Progenitor cell of endocrine pancreas (in vitro differentiated cells): ENCODE results near the gene MCTP2. TPM values are rescaled to one million over a fixed set of nuclear protein-coding genes. Genes with fewer than 3 reads are reported as not detected.

Experiments
- DNase-seq: peaks from one replicate; pipeline ENCODE4 v3.0.0; 2021; ENCODE audit warnings: low spot score; ENCODE audit not compliant: unreplicated experiment
- H3K27ac Mint-ChIP-seq: 2 replicates; pipeline ENCODE4 v1.8.0; 2021; ENCODE audit warnings: mild to moderate bottlenecking, moderate library complexity, mixed read lengths
- H3K27me3 Mint-ChIP-seq: 2 replicates; pipeline ENCODE4 v1.8.0; 2021; ENCODE audit warnings: mixed read lengths
- H3K36me3 Mint-ChIP-seq: 2 replicates; pipeline ENCODE4 v1.8.0; 2022; ENCODE audit warnings: mixed read lengths; ENCODE audit not compliant: insufficient read depth
- H3K4me1 Mint-ChIP-seq: 2 replicates; pipeline ENCODE4 v1.8.0; 2021; ENCODE audit warnings: low read depth, mixed read lengths
- H3K4me3 Mint-ChIP-seq: 2 replicates; pipeline ENCODE4 v1.8.0; 2021; ENCODE audit warnings: low read depth, mild to moderate bottlenecking, moderate library complexity, mixed read lengths
- H3K9me3 Mint-ChIP-seq: 2 replicates; pipeline ENCODE4 v1.8.0; 2021; ENCODE audit warnings: low read depth, mixed read lengths
- total RNA-seq: library from RNA; stranded (reverse); gene quantifications from 2 replicates; pipeline ENCODE4 v1.2.1, GENCODE V29; 2021
- TF ChIP-seq, protein P1 (sequence below): fragments of 200-600 bp; sonication (generic); IDR thresholded peaks from one replicate; pipeline ENCODE4 v1.5.0; 2021; ENCODE audit warnings: antibody characterized with exemption, mild to moderate bottlenecking; ENCODE audit not compliant: unreplicated experiment

The MCTP2 gene
- total RNA-seq, 1 donor from 2014 or later, result 2.6 TPM

DNA sequence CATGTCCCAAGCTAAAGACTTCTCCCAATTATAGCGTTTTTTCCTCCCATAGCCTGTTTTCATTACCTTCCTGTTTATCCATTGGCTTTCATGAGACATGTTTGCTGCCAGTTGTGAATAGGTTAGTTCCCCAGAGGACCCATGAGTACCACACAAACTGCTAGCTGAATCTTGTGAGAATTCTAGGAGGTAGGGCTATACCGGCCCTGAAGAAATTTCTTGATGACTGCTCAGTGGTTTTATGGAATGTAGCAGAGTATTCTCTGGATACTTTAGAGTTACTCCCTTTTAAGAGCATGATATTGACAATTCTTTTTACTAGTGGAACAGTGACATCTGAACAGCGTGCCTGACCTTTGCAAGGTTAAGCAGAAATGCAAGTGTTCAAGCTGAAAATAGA, 210.4 kb downstream of the MCTP2 start:
- H3K4me3 Mint-ChIP-seq, result no peak overlapping the region
- H3K27me3 Mint-ChIP-seq, result no peaks in the 10 kb centered on the region
- H3K36me3 Mint-ChIP-seq, result no peaks in the 10 kb centered on the region
- TF ChIP-seq, protein P1, sequence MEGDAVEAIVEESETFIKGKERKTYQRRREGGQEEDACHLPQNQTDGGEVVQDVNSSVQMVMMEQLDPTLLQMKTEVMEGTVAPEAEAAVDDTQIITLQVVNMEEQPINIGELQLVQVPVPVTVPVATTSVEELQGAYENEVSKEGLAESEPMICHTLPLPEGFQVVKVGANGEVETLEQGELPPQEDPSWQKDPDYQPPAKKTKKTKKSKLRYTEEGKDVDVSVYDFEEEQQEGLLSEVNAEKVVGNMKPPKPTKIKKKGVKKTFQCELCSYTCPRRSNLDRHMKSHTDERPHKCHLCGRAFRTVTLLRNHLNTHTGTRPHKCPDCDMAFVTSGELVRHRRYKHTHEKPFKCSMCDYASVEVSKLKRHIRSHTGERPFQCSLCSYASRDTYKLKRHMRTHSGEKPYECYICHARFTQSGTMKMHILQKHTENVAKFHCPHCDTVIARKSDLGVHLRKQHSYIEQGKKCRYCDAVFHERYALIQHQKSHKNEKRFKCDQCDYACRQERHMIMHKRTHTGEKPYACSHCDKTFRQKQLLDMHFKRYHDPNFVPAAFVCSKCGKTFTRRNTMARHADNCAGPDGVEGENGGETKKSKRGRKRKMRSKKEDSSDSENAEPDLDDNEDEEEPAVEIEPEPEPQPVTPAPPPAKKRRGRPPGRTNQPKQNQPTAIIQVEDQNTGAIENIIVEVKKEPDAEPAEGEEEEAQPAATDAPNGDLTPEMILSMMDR, result no peak
- no peaks in the 10 kb centered on the region for H3K4me1 Mint-ChIP-seq
- H3K27ac Mint-ChIP-seq, result no peak overlapping the region
- no peak for DNase-seq
- no peaks in the 10 kb centered on the region for H3K9me3 Mint-ChIP-seq

DNA sequence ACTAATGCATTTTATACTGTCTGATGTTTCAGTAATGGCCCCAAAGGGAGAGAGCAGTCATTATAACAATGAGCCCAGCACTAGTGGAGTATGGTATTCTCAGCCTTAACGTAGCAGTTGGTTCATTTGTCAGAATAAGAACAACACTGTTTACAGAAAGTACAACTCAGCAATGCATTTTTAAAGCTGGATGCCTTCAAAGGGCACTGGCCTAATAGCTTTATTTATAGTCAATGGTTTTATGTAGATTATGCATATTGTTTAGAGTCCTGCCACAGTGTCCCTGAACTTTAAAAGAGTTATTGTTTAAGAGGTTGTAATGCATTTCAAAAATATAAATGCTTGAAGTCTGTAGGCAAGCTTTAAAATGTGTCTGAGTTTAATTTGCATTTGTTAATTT, 211.1 kb downstream of the MCTP2 start:
- TF ChIP-seq, protein P1, result no peak
- DNase-seq, result no peak
- Mint-ChIP-seq H3K27me3 (no peaks in the 10 kb centered on the region), H3K27ac (no peak overlapping the region), H3K4me3 (no peak overlapping the region), H3K9me3 (no peaks in the 10 kb centered on the region), H3K4me1 (no peaks in the 10 kb centered on the region), H3K36me3 (no peaks in the 10 kb centered on the region)

DNA sequence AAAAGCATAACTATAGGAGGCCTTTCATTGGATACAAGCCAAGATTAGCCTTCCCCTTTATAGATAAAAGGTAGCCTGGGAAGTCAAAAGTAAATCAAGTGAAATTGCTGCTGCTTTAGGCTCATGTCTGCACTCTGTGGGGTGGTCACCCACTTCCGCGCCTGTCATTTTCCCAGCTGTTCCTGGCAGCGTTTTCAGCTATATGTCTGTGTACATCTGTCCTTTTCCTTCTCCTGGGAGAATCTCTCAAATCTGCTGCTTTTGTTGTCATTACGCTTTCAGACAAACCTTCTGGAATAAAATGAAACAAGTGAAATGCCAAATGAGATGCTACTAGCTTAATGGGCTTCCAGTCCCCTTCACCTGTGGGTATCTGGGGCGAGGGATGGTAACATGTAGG, 211.8 kb downstream of the MCTP2 start:
- Mint-ChIP-seq H3K9me3 (no peaks in the 10 kb centered on the region), H3K27me3 (no peaks in the 10 kb centered on the region), H3K36me3 (no peaks in the 10 kb centered on the region), H3K4me3 (no peak overlapping the region), H3K27ac (no peak overlapping the region), H3K4me1 (no peaks in the 10 kb centered on the region)
- TF ChIP-seq, protein P1, result no peak
- no peak for DNase-seq

DNA sequence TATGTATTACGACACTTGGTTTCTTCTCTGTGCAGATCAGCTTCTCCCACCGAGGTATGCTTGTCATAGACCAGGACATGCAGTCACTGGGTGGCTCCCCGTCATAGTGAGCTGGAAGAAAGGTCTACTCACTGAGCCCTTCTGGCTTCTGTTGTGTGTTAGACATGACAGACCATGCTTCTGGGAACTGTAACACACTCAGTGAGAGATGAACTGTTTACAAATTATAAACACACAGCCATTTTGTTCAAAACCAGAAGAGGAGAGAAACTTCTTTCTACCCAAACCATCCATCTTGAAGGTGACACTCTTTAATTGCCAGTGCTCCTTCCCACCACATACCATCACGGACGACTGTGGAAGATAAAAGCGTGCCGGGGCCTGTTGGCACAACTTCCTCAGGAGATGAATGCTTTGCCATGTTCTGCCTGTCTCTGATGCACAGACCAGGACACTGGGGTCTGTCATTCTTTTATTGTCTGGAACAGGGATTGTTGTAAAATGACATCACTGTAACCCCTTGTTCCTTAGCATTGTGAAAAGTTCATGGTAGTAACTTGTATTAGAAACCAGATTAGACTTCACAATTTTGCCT, 214.3 kb downstream of the MCTP2 start:
- no peak overlapping the region for H3K4me3 Mint-ChIP-seq
- no peak overlapping the region for H3K27ac Mint-ChIP-seq

DNA sequence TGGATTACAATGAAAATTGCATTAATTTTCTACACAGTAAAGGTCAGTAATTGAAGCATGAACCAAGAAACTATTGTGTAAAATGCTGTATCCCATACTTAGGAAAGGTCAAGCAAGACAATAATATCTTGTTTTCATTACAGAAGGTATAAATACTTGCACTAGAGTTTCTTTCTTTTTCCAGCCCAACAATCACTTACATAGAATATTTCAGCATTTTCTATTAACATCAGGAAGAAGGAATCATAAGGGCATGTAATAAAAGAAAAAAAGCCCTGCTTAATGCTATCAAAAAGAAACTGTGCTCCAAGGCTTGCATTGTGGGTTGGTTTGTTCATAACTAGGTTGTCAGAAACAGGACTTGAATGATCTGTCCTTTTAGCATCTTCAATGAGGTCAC, 215.1 kb downstream of the MCTP2 start:
- Mint-ChIP-seq H3K36me3 (no peaks in the 10 kb centered on the region), H3K27ac (no peak overlapping the region), H3K4me1 (peaks cover 2% of the 10 kb centered on the region), H3K4me3 (no peak overlapping the region), H3K27me3 (no peaks in the 10 kb centered on the region), H3K9me3 (no peaks in the 10 kb centered on the region)
- no peak for DNase-seq
- TF ChIP-seq, protein P1, result no peak

More for the DNA sequence above, 214.3 kb downstream of the MCTP2 start:
- no peak for DNase-seq
- H3K36me3 Mint-ChIP-seq, result no peaks in the 10 kb centered on the region
- H3K9me3 Mint-ChIP-seq, result no peaks in the 10 kb centered on the region
- H3K27me3 Mint-ChIP-seq, result no peaks in the 10 kb centered on the region
- TF ChIP-seq, protein P1, result no peak
- no peaks in the 10 kb centered on the region for H3K4me1 Mint-ChIP-seq
